K562 (cell line): ENCODE measurements around the gene DOK3. TPM values are rescaled to one million over a fixed set of nuclear protein-coding genes. Genes with fewer than 3 reads are reported as not detected.

Source experiments
- ATAC-seq: fragments of 200-7000 bp; cut with Tn5 transposase; 3 replicates; pipeline ENCODE4 v1.9.1; 2020; ENCODE audit warnings: moderate library complexity
- BruUV-seq: library from RNA; stranded (reverse); fragments of 400-500 nt; replicated peaks from 2 replicates; lab custom pipeline; 2021; lab: Mats Ljungman, UMichigan
- CTCF ChIA-PET: fragments of 300-600 bp; formaldehyde crosslinking; extraction: SDS; loops from one replicate; lab custom pipeline; 2021; ENCODE audit warnings: low intra/inter-chr PET ratio; lab: Yijun Ruan, JAX
- POLR2A ChIA-PET: fragments of 300-600, 350-650 bp; sonication (Branson Sonifier 250); formaldehyde crosslinking; extraction: SDS; loops from one replicate; lab custom pipeline; 2021; ENCODE audit warnings: antibody characterized with exemption, inconsistent platforms; lab: Yijun Ruan, JAX
- DNase-seq, 4 experiments: peaks; one replicate each; pipeline versions ENCODE4 v3.0.0 to v3.0.0-alpha.2; 2011 to 2018; ENCODE audit warnings: low spot score in 3 of 4, mixed read lengths in 3 of 4; ENCODE audit errors: extremely low read depth in 1 of 4
- FAIRE-seq: peaks from 2 replicates; lab custom pipeline; 2011; peaks lifted over from hg19 to GRCh38; lab: Jason Lieb, UNC
- H2AFZ ChIP-seq: 2 replicates; pipeline ENCODE4 v1.6.0; 2011; ENCODE audit warnings: low read depth, low read length, control low read depth, inconsistent platforms
- H3K27ac ChIP-seq: fragments of 200-600 bp; 3 replicates; pipeline ENCODE4 v1.8.0; 2011; ENCODE audit warnings: low read depth, mild to moderate bottlenecking, control low read depth, inconsistent platforms, low read length, moderate library complexity, mixed read lengths; ENCODE audit errors: extremely low read depth
- H3K27me3 ChIP-seq, 2 experiments: fragments of 300-600 bp in 1 of 2; 2 replicates in 1 of 2; 3 replicates in 1 of 2; pipeline versions ENCODE4 v1.6.0 to v1.8.0; 2011; ENCODE audit warnings: inconsistent platforms in 2 of 2, low read length in 2 of 2, mild to moderate bottlenecking in 1 of 2, mixed read lengths in 1 of 2, moderate library complexity in 1 of 2; ENCODE audit not compliant: control insufficient read depth in 2 of 2, insufficient read depth in 2 of 2
- H3K36me3 ChIP-seq: fragments of 300-600 bp; 3 replicates; pipeline ENCODE4 v1.8.0; 2011; ENCODE audit warnings: mild to moderate bottlenecking, low read length, inconsistent platforms; ENCODE audit not compliant: control insufficient read depth, insufficient read depth
- H3K4me1 ChIP-seq, 2 experiments: fragments of 200-600 bp in 1 of 2; replicated peaks in 1 of 2; 2 replicates in 1 of 2; 3 replicates in 1 of 2; pipeline versions ENCODE4 v1.5.1 to v1.8.0; 2011; ENCODE audit warnings: inconsistent platforms in 2 of 2, low read length in 2 of 2, mild to moderate bottlenecking in 1 of 2, mixed read lengths in 1 of 2, moderate library complexity in 1 of 2; ENCODE audit not compliant: control insufficient read depth in 2 of 2, insufficient read depth in 2 of 2
- H3K4me2 ChIP-seq: 2 replicates; pipeline ENCODE4 v1.6.1; 2011; ENCODE audit warnings: low read length, control low read depth, inconsistent platforms, mixed read lengths; ENCODE audit not compliant: insufficient read depth
- H3K4me3 ChIP-seq: fragments of 200-600 bp; sonication (generic), shearing (Covaris generic); 2 replicates; pipeline ENCODE4 v1.5.1; 2016; ENCODE audit warnings: control low read depth, inconsistent platforms
- H3K79me2 ChIP-seq: fragments of 200-600 bp; 3 replicates; pipeline ENCODE4 v1.8.0; 2011; ENCODE audit warnings: low read length, inconsistent platforms; ENCODE audit not compliant: control insufficient read depth, insufficient read depth
- H3K9ac ChIP-seq, 2 experiments: 2 replicates each; pipeline versions ENCODE4 v1.6.0 to v1.6.1; 2011; ENCODE audit warnings: low read depth in 2 of 2, low read length in 2 of 2, control low read depth in 1 of 2, inconsistent platforms in 1 of 2, mild to moderate bottlenecking in 1 of 2, mixed read lengths in 1 of 2; ENCODE audit not compliant: insufficient read depth in 1 of 2
- H3K9me1 ChIP-seq: one replicate; pipeline ENCODE4 v1.6.0; 2011; ENCODE audit warnings: inconsistent platforms, mild to moderate bottlenecking, low read length, moderate library complexity; ENCODE audit not compliant: control insufficient read depth, insufficient read depth
- H3K9me3 ChIP-seq: replicated peaks from 2 replicates; pipeline ENCODE4 v1.5.1; 2011; ENCODE audit warnings: low read depth, low read length, inconsistent platforms; ENCODE audit not compliant: control insufficient read depth, insufficient read depth
- H4K20me1 ChIP-seq: replicated peaks from 2 replicates; pipeline ENCODE4 v1.6.1; 2011; ENCODE audit warnings: low read length, inconsistent platforms, mixed read lengths; ENCODE audit not compliant: control insufficient read depth, insufficient read depth
- BRF1 ChIP-seq: IDR thresholded peaks from 3 replicates; pipeline ENCODE4 v1.6.1; 2011; ENCODE audit warnings: borderline replicate concordance, mild to moderate bottlenecking; ENCODE audit not compliant: insufficient read length; ENCODE audit errors: extremely low read depth
- CHCHD3 ChIP-seq: fragments of 250-450 bp; sonication (Bioruptor Pico); IDR thresholded peaks from 2 replicates; pipeline ENCODE4 v2.1.2; 2022; ENCODE audit warnings: mild to moderate bottlenecking
- CSDE1 ChIP-seq, 2 experiments: fragments of 450-650 bp; IDR thresholded peaks; 2 replicates each; pipeline ENCODE4 v1.6.1; 2016; ENCODE audit warnings: mild to moderate bottlenecking in 1 of 2
- DNMT1 ChIP-seq: fragments of 450-650 bp; IDR thresholded peaks from 2 replicates; pipeline ENCODE4 v1.6.1; 2016; ENCODE audit warnings: antibody characterized with exemption, mild to moderate bottlenecking
- ELF2 ChIP-seq: fragments of 250-450 bp; sonication (Bioruptor Pico); IDR thresholded peaks from 2 replicates; pipeline ENCODE4 v1.5.0; 2021; ENCODE audit warnings: mild to moderate bottlenecking
- GABPB1 ChIP-seq: sonication (generic); formaldehyde crosslinking; IDR thresholded peaks from 2 replicates; pipeline ENCODE4 v1.8.0; 2022; ENCODE audit warnings: mild to moderate bottlenecking, missing genetic modification reagents
- HDAC6 ChIP-seq: IDR thresholded peaks from 2 replicates; pipeline ENCODE4 v1.6.1; 2012; ENCODE audit warnings: low read depth, mild to moderate bottlenecking, control low read depth, inconsistent platforms, low read length, moderate library complexity
- HMGXB4 ChIP-seq: sonication (generic); formaldehyde crosslinking; IDR thresholded peaks from 2 replicates; pipeline ENCODE4 v1.8.1; 2023; ENCODE audit warnings: mild to moderate bottlenecking, missing genetic modification reagents
- JUNB ChIP-seq: fragments of 450-650 bp; formaldehyde crosslinking; conservative IDR thresholded peaks from 2 replicates; pipeline ENCODE4 v1.4.0; 2020; ENCODE audit warnings: mild to moderate bottlenecking
- KDM1A ChIP-seq, 2 experiments: fragments of 450-650 bp; IDR thresholded peaks; 2 replicates each; pipeline ENCODE4 v1.6.1; 2016; ENCODE audit warnings: mild to moderate bottlenecking in 2 of 2
- LCOR ChIP-seq: sonication (generic); formaldehyde crosslinking; IDR thresholded peaks from 2 replicates; pipeline ENCODE4 v1.8.0; 2022; ENCODE audit warnings: mild to moderate bottlenecking, missing genetic modification reagents
- PCBP2 ChIP-seq: fragments of 200-400 bp; formaldehyde crosslinking; IDR thresholded peaks from 2 replicates; pipeline ENCODE4 v1.6.1; 2018; ENCODE audit warnings: low read length, low read depth, mild to moderate bottlenecking, moderate library complexity; ENCODE audit not compliant: poor library complexity, severe bottlenecking
- RBFOX2 ChIP-seq: fragments of 200-400 bp; formaldehyde crosslinking; IDR thresholded peaks from 2 replicates; pipeline ENCODE4 v1.6.1; 2017; ENCODE audit warnings: low read depth, mild to moderate bottlenecking, low read length, moderate library complexity
- RFX7 ChIP-seq: fragments of 250-450 bp; sonication (Bioruptor Pico); IDR thresholded peaks from 2 replicates; pipeline ENCODE4 v1.5.1; 2021; ENCODE audit warnings: mild to moderate bottlenecking
- SIN3A ChIP-seq, 2 experiments: fragments of 150-350 bp in 1 of 2; IDR thresholded peaks; 2 replicates each; pipeline ENCODE4 v1.6.1; 2011 to 2016; ENCODE audit warnings: borderline replicate concordance in 2 of 2, low read depth in 2 of 2, low read length in 2 of 2, mild to moderate bottlenecking in 2 of 2, moderate library complexity in 2 of 2; ENCODE audit not compliant: control insufficient read depth in 1 of 2
- ZNF431 ChIP-seq: sonication (generic); formaldehyde crosslinking; IDR thresholded peaks from 2 replicates; pipeline ENCODE4 v1.8.0; 2022; ENCODE audit warnings: mild to moderate bottlenecking, missing genetic modification reagents
- WGBS: fragments of 100-300 bp; shearing (Covaris generic); methylation state at CpG from one replicate; pipeline ENCODE4 v1.1.6; 2016; ENCODE audit warnings: low coverage, mixed read lengths; ENCODE audit not compliant: insufficient coverage; ENCODE audit errors: missing lambda C conversion rate; 5-methylcytosine and 5-hydroxymethylcytosine counted together
- in situ Hi-C: fragments of 300-500 bp; cut with MboI; formaldehyde crosslinking; loops from 4 replicates; pipeline ENCODE4 v1.15.0; 2018; ENCODE audit warnings: inconsistent platforms, mixed read lengths
- intact Hi-C: fragments of 100-400 bp; cut with micrococcal nuclease; formaldehyde crosslinking; loops from 2 replicates; pipeline ENCODE4 v1.14.2; 2022
- polyA plus RNA-seq, 8 experiments: library from polyadenylated mRNA; depleted of rRNA in 4 of 8; stranded (reverse) in 5 of 8; unstranded in 3 of 8; fragments of >200 nt; fragmentation: Nextera tagmentation in 2 of 8; fragmentation: Illumina TruSeq in 1 of 8; extraction: Ambion mirVana in 2 of 8; extraction: Trizol in 1 of 8; gene quantifications; 2 replicates each; pipeline versions ENCODE4 v1.2.1 to v1.2.3, GENCODE V29; 2011 to 2014; ENCODE audit warnings: inconsistent platforms in 1 of 8, missing spikeins in 1 of 8
- total RNA-seq, 7 experiments: library from RNA; depleted of rRNA in 6 of 7; stranded (reverse); fragments of >200 nt in 6 of 7; fragmentation: Illumina TruSeq in 2 of 7; extraction: Trizol in 2 of 7; gene quantifications; 2 replicates each; pipeline versions ENCODE4 v1.2.1 to v1.2.3, GENCODE V29; 2011 to 2021; ENCODE audit warnings: low replicate concordance in 1 of 7
- TF ChIP-seq, protein P1 (sequence below): fragments of 250-450 bp; sonication (Bioruptor Pico); IDR thresholded peaks from 2 replicates; pipeline ENCODE4 v1.4.0; 2020; ENCODE audit warnings: mild to moderate bottlenecking, moderate library complexity

The DOK3 gene
- total and polyA plus RNA-seq, 9 of the 15 experiments (the other 6 are each of a cell fraction or from before 2014, with no cell fraction given) = 1.3 to 23.0 (median 8.0) TPM

DNA sequence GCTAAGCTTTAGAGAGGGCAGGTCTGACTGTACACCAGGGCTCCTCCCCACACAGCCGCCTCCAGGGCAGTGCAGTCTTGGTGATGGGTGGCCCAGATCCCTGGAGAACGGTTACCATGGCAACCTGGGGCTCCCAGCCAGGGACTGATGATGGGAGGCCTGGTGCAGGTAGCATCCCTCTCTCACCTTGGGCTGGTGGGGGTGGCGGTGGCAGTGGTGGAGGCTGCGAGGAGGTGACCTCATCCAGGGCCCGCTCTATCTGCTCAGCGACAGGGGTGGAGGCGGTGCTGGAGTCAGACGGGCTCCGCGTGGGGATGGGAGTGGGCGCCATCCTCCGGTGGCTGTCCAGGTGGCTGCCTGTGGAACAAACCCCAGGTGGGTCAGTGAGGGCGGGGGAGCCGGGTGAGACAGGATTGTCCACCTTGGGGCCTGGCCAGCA is 50.7 kb downstream of the DOK3 start (continued):
- TF ChIP-seq CSDE1 (IDR thresholded peaks at IDR 0.05) (peak in 1 of 2 experiments; percentile 70; a peak in 1 of 4 replicates), KDM1A (IDR thresholded peaks at IDR 0.05) (peak in 1 of 2 experiments; percentile 49; a peak in 1 of 4 replicates)

- Histone ChIP-seq H3K9ac (no peak overlapping the region), H3K4me1 (peaks cover 5 to 77% of the 10 kb centered on the region in 2 experiments), H3K4me2 (no peak overlapping the region), H3K36me3 (peaks cover 42% of the 10 kb centered on the region; the same call in 1 of the 3 replicates), H3K4me3 (no peak overlapping the region), H2AFZ (no peak overlapping the region), H4K20me1 (peaks cover 16% of the 10 kb centered on the region), H3K79me2 (peaks cover 10% of the 10 kb centered on the region; the same call in 2 of the 3 replicates), H3K9me1 (peaks cover 3% of the 10 kb centered on the region), H3K9me3 (no peaks in the 10 kb centered on the region), H3K27me3 (no peaks in the 10 kb centered on the region), H3K27ac (no peak overlapping the region)
- CTCF ChIA-PET = interaction anchor here (0.5 to 6.2 kb wide), 3 partner anchors 54 to 68 kb away, joined by 3 to 107 read pairs (median 78); no protein-coding TSS in a partner anchor
- ATAC-seq (no peak), FAIRE-seq (no peak), DNase-seq (no peak)
- POLR2A ChIA-PET = interaction anchor here (0.6 to 1.2 kb wide), 10 partner anchors 8 to 185 kb away, joined by 3 to 10 read pairs (median 4); partner anchors contain the start of gene PRR7
- in situ Hi-C loops = loop anchor here (10.0 kb wide), 1 partner anchor 343 kb away; no protein-coding TSS in a partner anchor
- 88% methylated on average over 18 of the region's 20 CpGs for WGBS
- intact Hi-C loops = loop anchor here (2.0 kb wide), 1 partner anchor 145 kb away; no protein-coding TSS in a partner anchor
- BruUV-seq = no TSS peak
- TF ChIP-seq HDAC6 (no peak), CHCHD3 (CRISPR knock-in tag) (no peak), ELF2 (CRISPR knock-in tag) (no peak), SIN3A (IDR thresholded peaks at IDR 0.05; ENCODE audit: borderline replicate concordance in 2 of 2, control insufficient read depth in 1 of 2, low read depth in 2 of 2, low read length in 2 of 2) (no peak), DNMT1 (no peak), GABPB1 (CRISPR knock-in tag) (peak; percentile 48; the same call in 1 of the 2 replicates), LCOR (CRISPR knock-in tag) (peak; percentile 14; the same call in 1 of the 2 replicates), RFX7 (CRISPR knock-in tag) (no peak), ZNF431 (CRISPR knock-in tag) (no peak), PCBP2 (no peak), BRF1 (no peak), RBFOX2 (peak; percentile 9; the same call in 1 of the 2 replicates), HMGXB4 (CRISPR knock-in tag) (no peak), JUNB (CRISPR knock-in tag) (no peak)
- TF ChIP-seq, protein P1, sequence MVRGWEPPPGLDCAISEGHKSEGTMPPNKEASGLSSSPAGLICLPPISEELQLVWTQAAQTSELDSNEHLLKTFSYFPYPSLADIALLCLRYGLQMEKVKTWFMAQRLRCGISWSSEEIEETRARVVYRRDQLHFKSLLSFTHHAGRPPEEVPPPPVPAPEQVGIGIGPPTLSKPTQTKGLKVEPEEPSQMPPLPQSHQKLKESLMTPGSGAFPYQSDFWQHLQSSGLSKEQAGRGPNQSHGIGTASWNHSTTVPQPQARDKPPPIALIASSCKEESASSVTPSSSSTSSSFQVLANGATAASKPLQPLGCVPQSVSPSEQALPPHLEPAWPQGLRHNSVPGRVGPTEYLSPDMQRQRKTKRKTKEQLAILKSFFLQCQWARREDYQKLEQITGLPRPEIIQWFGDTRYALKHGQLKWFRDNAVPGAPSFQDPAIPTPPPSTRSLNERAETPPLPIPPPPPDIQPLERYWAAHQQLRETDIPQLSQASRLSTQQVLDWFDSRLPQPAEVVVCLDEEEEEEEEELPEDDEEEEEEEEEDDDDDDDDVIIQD (CRISPR knock-in tag) = no peak
Observed at GRCh38 chr5:177457852-177458681, 51.6 kb downstream of the DOK3 start.
